ENCODE results near the gene FNDC3B.
"Not testable (repeated sequence)": the region's sequence is repeated elsewhere in the genome, so short reads cannot be mapped to it uniquely, and the experiment has no call there.

DNA sequence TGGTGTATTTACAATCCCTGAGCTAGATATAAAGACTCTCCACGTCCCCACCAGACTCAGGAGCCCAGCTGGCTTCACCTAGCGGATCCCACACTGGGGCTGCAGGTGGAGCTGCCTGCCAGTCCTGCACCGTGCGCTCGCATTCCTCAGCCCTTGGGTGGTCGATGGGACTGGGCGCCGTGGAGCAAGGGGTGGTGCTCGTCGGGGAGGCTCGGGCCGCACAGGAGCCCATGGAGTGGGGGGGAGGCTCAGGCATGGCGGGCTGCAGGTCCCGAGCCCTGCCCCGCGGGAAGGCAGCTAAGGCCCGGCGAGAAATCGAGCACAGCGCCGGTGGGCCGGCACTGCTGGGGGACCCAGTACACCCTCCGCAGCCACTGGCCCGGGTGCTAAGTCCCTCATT lies 40.6 kb upstream of the FNDC3B start:
- TF ChIP-seq, protein P1, sequence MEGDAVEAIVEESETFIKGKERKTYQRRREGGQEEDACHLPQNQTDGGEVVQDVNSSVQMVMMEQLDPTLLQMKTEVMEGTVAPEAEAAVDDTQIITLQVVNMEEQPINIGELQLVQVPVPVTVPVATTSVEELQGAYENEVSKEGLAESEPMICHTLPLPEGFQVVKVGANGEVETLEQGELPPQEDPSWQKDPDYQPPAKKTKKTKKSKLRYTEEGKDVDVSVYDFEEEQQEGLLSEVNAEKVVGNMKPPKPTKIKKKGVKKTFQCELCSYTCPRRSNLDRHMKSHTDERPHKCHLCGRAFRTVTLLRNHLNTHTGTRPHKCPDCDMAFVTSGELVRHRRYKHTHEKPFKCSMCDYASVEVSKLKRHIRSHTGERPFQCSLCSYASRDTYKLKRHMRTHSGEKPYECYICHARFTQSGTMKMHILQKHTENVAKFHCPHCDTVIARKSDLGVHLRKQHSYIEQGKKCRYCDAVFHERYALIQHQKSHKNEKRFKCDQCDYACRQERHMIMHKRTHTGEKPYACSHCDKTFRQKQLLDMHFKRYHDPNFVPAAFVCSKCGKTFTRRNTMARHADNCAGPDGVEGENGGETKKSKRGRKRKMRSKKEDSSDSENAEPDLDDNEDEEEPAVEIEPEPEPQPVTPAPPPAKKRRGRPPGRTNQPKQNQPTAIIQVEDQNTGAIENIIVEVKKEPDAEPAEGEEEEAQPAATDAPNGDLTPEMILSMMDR (IDR thresholded peaks at IDR 0.05) = not testable (repeated sequence)
- TF ChIP-seq POLR2AphosphoS5 (IDR thresholded peaks at IDR 0.05; ENCODE audit: insufficient read depth in 1 of 2, low read depth in 1 of 2); POLR2A (IDR thresholded peaks at IDR 0.05): not testable (repeated sequence)

All from vagina (tissue), 2 donors.